Measurements from ENCODE around the gene BNIP2. TPM values are rescaled to one million over a fixed set of nuclear protein-coding genes. Genes with fewer than 3 reads are reported as not detected.

The BNIP2 gene
- total RNA-seq, 1 experiment from 2014 or later = 53.1 TPM

GRCh38 chr15:59685737-59686297 lies 3.3 kb downstream of the BNIP2 start:
- RAD21 ChIA-PET (ENCODE audit: low non-redundant PET in 1 of 2, low total read pairs in 2 of 2, uncharacterized antibody in 2 of 2, unreplicated experiment in 2 of 2) = no interaction called here
- Histone ChIP-seq H3K9me3 (ENCODE audit: control insufficient read depth in 1 of 2, insufficient read depth in 1 of 2, low read depth in 1 of 2, low read length in 2 of 2) (no peaks in the 10 kb centered on the region), H3K79me2 (ENCODE audit: insufficient read depth, low read length) (peaks cover 72% of the 10 kb centered on the region), H3K36me3 (ENCODE audit: control insufficient read depth in 1 of 2, insufficient read depth in 2 of 2, low read length in 2 of 2) (peaks cover 4 to 12% of the 10 kb centered on the region in 2 experiments), H3K4me2 (ENCODE audit: low read length) (no peak overlapping the region), H3K9me2 (ENCODE audit: insufficient read depth) (no peaks in the 10 kb centered on the region), H3K9ac (ENCODE audit: low read length) (no peak overlapping the region), H2AFZ (ENCODE audit: low read depth, low read length, poor library complexity, severe bottlenecking) (no peak overlapping the region), H3K4me3 (replicated peaks in 1 of 2; ENCODE audit: low read depth in 1 of 2, low read length in 2 of 2) (no peak overlapping the region), H3K4me1 (ENCODE audit: control insufficient read depth in 1 of 2, insufficient read depth in 2 of 2, low read length in 2 of 2) (peaks cover 15% of the 10 kb centered on the region in 2 experiments), H3K27me3 (ENCODE audit: insufficient read depth, low read length) (no peaks in the 10 kb centered on the region), H4K20me1 (ENCODE audit: insufficient read depth) (no peaks in the 10 kb centered on the region), H3K27ac (ENCODE audit: low read depth, low read length) (no peak overlapping the region)
- DNase-seq (ENCODE audit: low read depth, low spot score) = no peak
- CTCF ChIA-PET = interaction anchor here (1.0 kb wide), 1 partner anchor 157 kb away, joined by 3 read pairs; no protein-coding TSS in a partner anchor
- no peak for TF ChIP-seq JUND (IDR thresholded peaks at IDR 0.05)
- no peak for ATAC-seq
- BruUV-seq (replicated peaks) = no TSS peak
- POLR2A ChIA-PET = no interaction called here
- intact Hi-C loops (cut with micrococcal nuclease) = no loop called here

GRCh38 chr15:59680870-59681269 lies 8.2 kb downstream of the BNIP2 start:
- Histone ChIP-seq H3K4me2 (ENCODE audit: low read length) (no peak overlapping the region), H3K4me1 (ENCODE audit: control insufficient read depth in 1 of 2, insufficient read depth in 2 of 2, low read length in 2 of 2) (no peaks in the 10 kb centered on the region), H3K9me3 (ENCODE audit: control insufficient read depth in 1 of 2, insufficient read depth in 1 of 2, low read depth in 1 of 2, low read length in 2 of 2) (no peaks in the 10 kb centered on the region), H3K79me2 (ENCODE audit: insufficient read depth, low read length) (peaks cover 45% of the 10 kb centered on the region), H3K27ac (ENCODE audit: low read depth, low read length) (no peak overlapping the region), H3K4me3 (replicated peaks in 1 of 2; ENCODE audit: low read depth in 1 of 2, low read length in 2 of 2) (no peak overlapping the region), H3K36me3 (ENCODE audit: control insufficient read depth in 1 of 2, insufficient read depth in 2 of 2, low read length in 2 of 2) (peaks cover 32 to 47% of the 10 kb centered on the region in 2 experiments), H3K9me2 (ENCODE audit: insufficient read depth) (no peaks in the 10 kb centered on the region), H3K9ac (ENCODE audit: low read length) (no peak overlapping the region), H2AFZ (ENCODE audit: low read depth, low read length, poor library complexity, severe bottlenecking) (no peak overlapping the region), H3K27me3 (ENCODE audit: insufficient read depth, low read length) (no peaks in the 10 kb centered on the region), H4K20me1 (ENCODE audit: insufficient read depth) (no peaks in the 10 kb centered on the region; the same call in 1 of the 2 replicates)
- RAD21 ChIA-PET (ENCODE audit: low non-redundant PET in 1 of 2, low total read pairs in 2 of 2, uncharacterized antibody in 2 of 2, unreplicated experiment in 2 of 2) = no interaction called here
- ATAC-seq (no peak), DNase-seq (ENCODE audit: low read depth, low spot score) (no peak)
- BruUV-seq (replicated peaks) = no TSS peak
- CTCF ChIA-PET = interaction anchor here (0.6 to 0.8 kb wide), 2 partner anchors 148 to 645 kb away, joined by 3 read pairs; no protein-coding TSS in a partner anchor
- intact Hi-C loops (cut with micrococcal nuclease) = no loop called here
- POLR2A ChIA-PET = no interaction called here
- TF ChIP-seq EGR1 (IDR thresholded peaks at IDR 0.05; ENCODE audit: low read depth) = no peak
- no peak for TF ChIP-seq SIN3A (IDR thresholded peaks at IDR 0.05; ENCODE audit: low read depth)
- no peak for TF ChIP-seq CTCF (IDR thresholded peaks at IDR 0.05 in 2 of 3, conservative IDR thresholded peaks at IDR 0.05 in 1 of 3; ENCODE audit: borderline replicate concordance in 1 of 3, insufficient read depth in 1 of 3, low read depth in 2 of 3, low read length in 2 of 3)
- TF ChIP-seq REST (IDR thresholded peaks at IDR 0.05; ENCODE audit: low read depth) = no peak
- no peak for TF ChIP-seq SP1 (IDR thresholded peaks at IDR 0.05; ENCODE audit: low read depth)
- no peak for TF ChIP-seq ZBTB33 (IDR thresholded peaks at IDR 0.05; ENCODE audit: extremely low read depth, insufficient replicate concordance, low read length)
- TF ChIP-seq YY1 (IDR thresholded peaks at IDR 0.05; ENCODE audit: extremely low read depth, insufficient replicate concordance, low read depth, low read length) = no peak
- no peak for TF ChIP-seq POLR2A (IDR thresholded peaks at IDR 0.05; ENCODE audit: borderline replicate concordance, extremely low read depth, insufficient read depth, insufficient read length)
- no peak for TF ChIP-seq ZNF274 (IDR thresholded peaks at IDR 0.05; ENCODE audit: low read depth, low read length)
- no peak for TF ChIP-seq ZFX (IDR thresholded peaks at IDR 0.05)
- TF ChIP-seq RAD21 (IDR thresholded peaks at IDR 0.05; ENCODE audit: low read depth) = no peak
- no peak for TF ChIP-seq EZH2phosphoT487 (IDR thresholded peaks at IDR 0.05; ENCODE audit: borderline replicate concordance)

Measured in HCT116 (cell line).